NCI-H748 (cell line): ENCODE results near the gene LRIG3.
A peak's percentile ranks its signal among the peaks of the same experiment; 100 is the strongest.

Experiments used
- DNase-seq: peaks from one replicate; lab custom pipeline; 2025; ENCODE audit not compliant: unreplicated experiment; lab: John Stamatoyannopoulos, UW

The LRIG3 gene

GRCh38 chr12:58931518-58931917 is 11.2 kb upstream of the LRIG3 start:
- no peak for DNase-seq

- DNase-seq: no peak
These were observed 10.5 kb upstream of the LRIG3 start for GRCh38 chr12:58930770-58931324.

GRCh38 chr12:58927120-58927519 is 6.8 kb upstream of the LRIG3 start:
- no peak for DNase-seq

- no peak for DNase-seq
These were observed 6.3 kb upstream of the LRIG3 start for GRCh38 chr12:58926586-58926985.

GRCh38 chr12:58925751-58926150 is 5.4 kb upstream of the LRIG3 start:
- DNase-seq: no peak

GRCh38 chr12:58925111-58925611 is 4.9 kb upstream of the LRIG3 start:
- DNase-seq: no peak

GRCh38 chr12:58924652-58925051 is 4.3 kb upstream of the LRIG3 start:
- no peak for DNase-seq

GRCh38 chr12:58923781-58924180 is 3.5 kb upstream of the LRIG3 start:
- no peak for DNase-seq

GRCh38 chr12:58922849-58923248 is 2.5 kb upstream of the LRIG3 start:
- DNase-seq: no peak

- no peak for DNase-seq
These were observed 907 bp upstream of the LRIG3 start for GRCh38 chr12:58920961-58921861.

GRCh38 chr12:58919231-58920101 is 838 bp downstream of the LRIG3 start:
- DNase-seq: peak; percentile 77

GRCh38 chr12:58918469-58918844 is 1.8 kb downstream of the LRIG3 start:
- DNase-seq: peak; percentile 90

- DNase-seq: peak; percentile 31
These were observed 2.4 kb downstream of the LRIG3 start for GRCh38 chr12:58917699-58918468.

GRCh38 chr12:58916921-58917511 is 3.3 kb downstream of the LRIG3 start:
- no peak for DNase-seq

GRCh38 chr12:58916161-58916621 is 4.1 kb downstream of the LRIG3 start:
- DNase-seq: no peak

GRCh38 chr12:58915634-58916033 is 4.7 kb downstream of the LRIG3 start:
- peak; percentile 86 for DNase-seq

GRCh38 chr12:58915037-58915436 is 5.3 kb downstream of the LRIG3 start:
- no peak for DNase-seq

GRCh38 chr12:58914457-58914856 is 5.8 kb downstream of the LRIG3 start:
- DNase-seq: peak; percentile 42

- no peak for DNase-seq
These were observed 12.9 kb downstream of the LRIG3 start for GRCh38 chr12:58907391-58907790.

- no peak for DNase-seq
These were observed 13.4 kb downstream of the LRIG3 start for GRCh38 chr12:58906917-58907316.
